H9 (cell line): Measurements from ENCODE around the gene CA9. TPM values are rescaled to one million over a fixed set of nuclear protein-coding genes. Genes with fewer than 3 reads are reported as not detected.

ENCODE experiments used
- DNase-seq: peaks from one replicate; pipeline ENCODE4 v3.0.0-alpha.2; 2017
- H2AFZ ChIP-seq: one replicate; pipeline ENCODE4 v1.6.1; 2013; ENCODE audit warnings: mild to moderate bottlenecking, low read length, control low read depth, moderate library complexity
- H2AK5ac ChIP-seq: 2 replicates; pipeline ENCODE4 v1.6.1; 2013; ENCODE audit warnings: low read length, control low read depth, mixed read lengths; ENCODE audit not compliant: insufficient read length
- H2BK120ac ChIP-seq: one replicate; pipeline ENCODE4 v1.6.1; 2013; ENCODE audit warnings: low read depth, mild to moderate bottlenecking, low read length, control low read depth, inconsistent platforms; ENCODE audit not compliant: poor library complexity, severe bottlenecking
- H2BK12ac ChIP-seq: 2 replicates; pipeline ENCODE4 v1.6.1; 2013; ENCODE audit warnings: low read length, control low read depth, mixed read lengths, low read depth; ENCODE audit not compliant: insufficient read length
- H2BK15ac ChIP-seq: 2 replicates; pipeline ENCODE4 v1.6.1; 2013; ENCODE audit warnings: low read depth, low read length, control low read depth
- H2BK20ac ChIP-seq: one replicate; pipeline ENCODE4 v1.6.1; 2013; ENCODE audit warnings: low read depth, mild to moderate bottlenecking, low read length, control low read depth, inconsistent platforms; ENCODE audit not compliant: poor library complexity, severe bottlenecking
- H2BK5ac ChIP-seq: 2 replicates; pipeline ENCODE4 v1.6.1; 2013; ENCODE audit warnings: low read length, control low read depth, mixed read lengths; ENCODE audit not compliant: insufficient read length
- H3K14ac ChIP-seq: 2 replicates; pipeline ENCODE4 v1.6.1; 2013; ENCODE audit warnings: low read length, control low read depth; ENCODE audit not compliant: insufficient read depth
- H3K18ac ChIP-seq: 2 replicates; pipeline ENCODE4 v1.6.1; 2013; ENCODE audit warnings: low read depth, mild to moderate bottlenecking, mixed read lengths, low read length, control low read depth; ENCODE audit not compliant: insufficient read length
- H3K23ac ChIP-seq: 2 replicates; pipeline ENCODE4 v1.6.1; 2013; ENCODE audit warnings: low read length, control low read depth, mixed read lengths, low read depth; ENCODE audit not compliant: insufficient read length
- H3K23me2 ChIP-seq: 2 replicates; pipeline ENCODE4 v1.6.1; 2013; ENCODE audit warnings: low read depth, mild to moderate bottlenecking, mixed read lengths, low read length, control low read depth; ENCODE audit not compliant: insufficient read length, poor library complexity, severe bottlenecking
- H3K27ac ChIP-seq: 2 replicates; pipeline ENCODE4 v1.5.1; 2013; ENCODE audit warnings: low read length, control low read depth, mixed read lengths, low read depth; ENCODE audit not compliant: insufficient read length
- H3K27me3 ChIP-seq: 2 replicates; pipeline ENCODE4 v1.6.1; 2013; ENCODE audit warnings: low read length, control low read depth, inconsistent platforms; ENCODE audit not compliant: insufficient read depth
- H3K4ac ChIP-seq: 2 replicates; pipeline ENCODE4 v1.6.1; 2013; ENCODE audit warnings: low read depth, mild to moderate bottlenecking, control low read depth, inconsistent platforms, low read length, moderate library complexity
- H3K4me1 ChIP-seq: 2 replicates; pipeline ENCODE4 v1.6.1; 2013; ENCODE audit warnings: low read length, control low read depth, inconsistent platforms; ENCODE audit not compliant: insufficient read depth
- H3K4me2 ChIP-seq: 2 replicates; pipeline ENCODE4 v1.6.1; 2013; ENCODE audit warnings: low read length, control low read depth, mixed read lengths; ENCODE audit not compliant: insufficient read length, insufficient read depth
- H3K56ac ChIP-seq: 2 replicates; pipeline ENCODE4 v1.6.1; 2013; ENCODE audit warnings: low read depth, mild to moderate bottlenecking, mixed read lengths, low read length, control low read depth; ENCODE audit not compliant: insufficient read length
- H3K79me1 ChIP-seq: 2 replicates; pipeline ENCODE4 v1.6.1; 2013; ENCODE audit warnings: low read depth, mild to moderate bottlenecking, moderate library complexity, low read length, control low read depth, inconsistent platforms; ENCODE audit not compliant: insufficient read depth, poor library complexity, severe bottlenecking
- H3K79me2 ChIP-seq: 2 replicates; pipeline ENCODE4 v1.6.1; 2013; ENCODE audit warnings: low read length, control low read depth, inconsistent platforms; ENCODE audit not compliant: insufficient read depth
- H3K9ac ChIP-seq: 2 replicates; pipeline ENCODE4 v1.6.1; 2013; ENCODE audit warnings: low read length, control low read depth, mixed read lengths; ENCODE audit not compliant: insufficient read length; ENCODE audit errors: extremely low read depth
- H3K9me3 ChIP-seq: one replicate; pipeline ENCODE4 v1.6.1; 2013; ENCODE audit warnings: low read depth, low read length, inconsistent platforms; ENCODE audit not compliant: control insufficient read depth
- H3T11ph ChIP-seq: one replicate; pipeline ENCODE4 v1.6.1; 2013; ENCODE audit warnings: mild to moderate bottlenecking, low read length, control low read depth, inconsistent platforms
- H4K20me1 ChIP-seq: one replicate; pipeline ENCODE4 v1.6.1; 2013; ENCODE audit not compliant: control insufficient read depth, insufficient read length, insufficient read depth
- H4K5ac ChIP-seq: 2 replicates; pipeline ENCODE4 v1.6.1; 2013; ENCODE audit warnings: low read depth, mild to moderate bottlenecking, mixed read lengths, low read length, control low read depth; ENCODE audit not compliant: insufficient read length
- H4K8ac ChIP-seq: replicated peaks from 2 replicates; pipeline ENCODE4 v1.6.1; 2013; ENCODE audit warnings: low read length, control low read depth, mixed read lengths, low read depth; ENCODE audit not compliant: insufficient read length
- H4K91ac ChIP-seq: 2 replicates; pipeline ENCODE4 v1.6.1; 2013; ENCODE audit warnings: low read depth, mild to moderate bottlenecking, moderate library complexity, mixed read lengths, low read length, control low read depth; ENCODE audit not compliant: insufficient read length
- H3K27ac Mint-ChIP-seq, 3 experiments: 2 replicates in 2 of 3; 3 replicates in 1 of 3; pipeline ENCODE4 v1.8.0; 2020 to 2021; ENCODE audit warnings: mixed read lengths in 3 of 3, mild to moderate bottlenecking in 1 of 3, moderate library complexity in 1 of 3
- H3K27me3 Mint-ChIP-seq: 2 replicates; pipeline ENCODE4 v1.8.0; 2021; ENCODE audit warnings: low read depth, mild to moderate bottlenecking, moderate library complexity, mixed read lengths
- H3K36me3 Mint-ChIP-seq, 3 experiments: 2 replicates in 2 of 3; 3 replicates in 1 of 3; pipeline ENCODE4 v1.8.0; 2020 to 2021; ENCODE audit warnings: low read depth in 3 of 3, mixed read lengths in 3 of 3; ENCODE audit not compliant: insufficient read depth in 1 of 3
- H3K4me1 Mint-ChIP-seq, 2 experiments: 2 replicates each; pipeline ENCODE4 v1.8.0; 2020; ENCODE audit warnings: mixed read lengths in 2 of 2
- H3K4me3 Mint-ChIP-seq, 2 experiments: 2 replicates in 1 of 2; 3 replicates in 1 of 2; pipeline ENCODE4 v1.8.0; 2020 to 2021; ENCODE audit warnings: mild to moderate bottlenecking in 2 of 2, mixed read lengths in 2 of 2, moderate library complexity in 1 of 2
- H3K9me3 Mint-ChIP-seq, 2 experiments: 2 replicates in 1 of 2; 3 replicates in 1 of 2; pipeline ENCODE4 v1.8.0; 2020; ENCODE audit warnings: mild to moderate bottlenecking in 2 of 2, mixed read lengths in 2 of 2, moderate library complexity in 1 of 2
- whole genome bisulfite sequencing: extraction: QIAGEN DNeasy Blood & Tissue Kit; methylation state at CpG from one replicate; pipeline ENCODE4 v1.1.7; 2013; ENCODE audit warnings: missing lambda C conversion rate, low lambda C conversion rate, mixed read lengths; ENCODE audit not compliant: insufficient read length; ENCODE audit errors: extremely low coverage; 5-methylcytosine and 5-hydroxymethylcytosine counted together
- total RNA-seq: library from RNA; stranded (reverse); gene quantifications from 2 replicates; pipeline ENCODE4 v1.2.1, GENCODE V29; 2021
- TF ChIP-seq, protein P1 (sequence below): fragments of 200-600 bp; sonication (generic); conservative IDR thresholded peaks from 3 replicates; pipeline ENCODE4 v1.8.0; 2021; ENCODE audit warnings: antibody characterized with exemption, mild to moderate bottlenecking

CA9 gene
- total RNA-seq, 1 experiment from 2014 or later: 0.94 TPM

- peaks cover 12% of the 10 kb centered on the region for H3K27me3 Mint-ChIP-seq
- no peak overlapping the region for H3K4ac ChIP-seq
- no peak overlapping the region for H3K4me2 ChIP-seq
- no peak overlapping the region for H3K23ac ChIP-seq
- H3T11ph ChIP-seq: no peak overlapping the region
- H3K4me1 Mint-ChIP-seq: peaks cover 19 to 23% of the 10 kb centered on the region in 2 experiments
- H3K14ac ChIP-seq: no peak overlapping the region
- WGBS: no CpG with 5 or more reads among the region's 3 CpGs
- no peaks in the 10 kb centered on the region; the same call in none of the 2 replicates for H3K4me1 ChIP-seq
- no peaks in the 10 kb centered on the region for H3K79me1 ChIP-seq
- no peak overlapping the region for H3K9ac ChIP-seq
- H3K4me3 Mint-ChIP-seq: no peak overlapping the region
- H3K27ac Mint-ChIP-seq: peak overlapping the region in 1 of 3 experiments; percentile 75; a peak in 3 of 7 replicates
- no peaks in the 10 kb centered on the region for H3K9me3 Mint-ChIP-seq
- no peaks in the 10 kb centered on the region; the same call in 1 of the 2 replicates for H3K27me3 ChIP-seq
- no peak overlapping the region for H4K91ac ChIP-seq
- no peak overlapping the region for H2AK5ac ChIP-seq
- TF ChIP-seq, protein P1, sequence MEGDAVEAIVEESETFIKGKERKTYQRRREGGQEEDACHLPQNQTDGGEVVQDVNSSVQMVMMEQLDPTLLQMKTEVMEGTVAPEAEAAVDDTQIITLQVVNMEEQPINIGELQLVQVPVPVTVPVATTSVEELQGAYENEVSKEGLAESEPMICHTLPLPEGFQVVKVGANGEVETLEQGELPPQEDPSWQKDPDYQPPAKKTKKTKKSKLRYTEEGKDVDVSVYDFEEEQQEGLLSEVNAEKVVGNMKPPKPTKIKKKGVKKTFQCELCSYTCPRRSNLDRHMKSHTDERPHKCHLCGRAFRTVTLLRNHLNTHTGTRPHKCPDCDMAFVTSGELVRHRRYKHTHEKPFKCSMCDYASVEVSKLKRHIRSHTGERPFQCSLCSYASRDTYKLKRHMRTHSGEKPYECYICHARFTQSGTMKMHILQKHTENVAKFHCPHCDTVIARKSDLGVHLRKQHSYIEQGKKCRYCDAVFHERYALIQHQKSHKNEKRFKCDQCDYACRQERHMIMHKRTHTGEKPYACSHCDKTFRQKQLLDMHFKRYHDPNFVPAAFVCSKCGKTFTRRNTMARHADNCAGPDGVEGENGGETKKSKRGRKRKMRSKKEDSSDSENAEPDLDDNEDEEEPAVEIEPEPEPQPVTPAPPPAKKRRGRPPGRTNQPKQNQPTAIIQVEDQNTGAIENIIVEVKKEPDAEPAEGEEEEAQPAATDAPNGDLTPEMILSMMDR: no peak
- H3K9me3 ChIP-seq: no peaks in the 10 kb centered on the region
- no peak overlapping the region for H3K56ac ChIP-seq
- no peak overlapping the region for H2BK5ac ChIP-seq
- H3K79me2 ChIP-seq: no peaks in the 10 kb centered on the region
- H2BK20ac ChIP-seq: no peak overlapping the region
- H4K8ac ChIP-seq: no peak overlapping the region
- H4K5ac ChIP-seq: no peak overlapping the region
- H3K27ac ChIP-seq: no peak overlapping the region
- no peak overlapping the region for H3K18ac ChIP-seq
- no peaks in the 10 kb centered on the region for H3K23me2 ChIP-seq
- peaks cover 35 to 47% (median 46%) of the 10 kb centered on the region in 3 experiments; a peak in 6 of 7 replicates for H3K36me3 Mint-ChIP-seq
- no peak overlapping the region for H2BK15ac ChIP-seq
- H2BK12ac ChIP-seq: no peak overlapping the region
- no peak overlapping the region for H2AFZ ChIP-seq
- DNase-seq: no peak
- H2BK120ac ChIP-seq: no peak overlapping the region
- no peaks in the 10 kb centered on the region for H4K20me1 ChIP-seq
These were observed 7.7 kb downstream of the CA9 start for GRCh38 chr9:35681341-35682002.
